ENCODE results near the gene RIT1.

- no peak for TF ChIP-seq EZH2phosphoT487 (IDR thresholded peaks at IDR 0.05; ENCODE audit: insufficient read depth, low read depth)
- TF ChIP-seq EZH2 (IDR thresholded peaks at IDR 0.05; ENCODE audit: insufficient read depth, poor library complexity, severe bottlenecking) = no peak
Measured at GRCh38 chr1:155940993-155941844, 30.1 kb upstream of the RIT1 start, which contains the start of gene RXFP4.

Data from GM23248 (cell line).